CD1c-positive myeloid dendritic cell (primary cell): ENCODE data around the gene GGN.
"Not testable (repeated sequence)": the region's sequence is repeated elsewhere in the genome, so short reads cannot be mapped to it uniquely, and the experiment has no call there.

Source experiments
- DNase-seq: peaks from one replicate; pipeline ENCODE4 v3.0.0-alpha.2; 2016; ENCODE audit errors: extremely low spot score

GGN gene

DNA sequence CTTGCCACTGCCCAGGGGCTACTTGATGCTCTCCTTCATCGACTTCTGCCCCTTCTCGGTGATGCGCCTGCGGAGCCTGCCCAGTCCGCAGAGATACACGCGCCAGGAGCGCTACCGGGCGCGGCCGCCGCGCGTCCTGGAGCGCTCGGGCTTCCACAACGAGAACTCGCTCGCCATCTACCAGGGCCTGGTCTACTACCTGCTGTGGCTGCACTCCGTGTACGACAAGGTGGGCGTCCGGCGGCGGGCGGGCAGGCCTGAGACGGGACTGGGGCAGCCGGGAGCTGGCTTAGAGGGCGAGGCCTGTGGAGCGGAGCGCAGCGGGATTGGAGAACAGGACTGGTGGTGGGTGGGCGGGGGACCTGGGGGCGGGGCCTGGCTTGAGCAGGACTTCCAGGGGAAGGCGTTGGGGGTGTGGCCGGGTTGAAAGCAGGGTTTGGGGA lies 26.2 kb downstream of the GGN start:
- DNase-seq = peak; percentile 88

- DNase-seq = peak; percentile 53
Measured at GRCh38 chr19:38360839-38361631, 26.8 kb downstream of the GGN start.

DNA sequence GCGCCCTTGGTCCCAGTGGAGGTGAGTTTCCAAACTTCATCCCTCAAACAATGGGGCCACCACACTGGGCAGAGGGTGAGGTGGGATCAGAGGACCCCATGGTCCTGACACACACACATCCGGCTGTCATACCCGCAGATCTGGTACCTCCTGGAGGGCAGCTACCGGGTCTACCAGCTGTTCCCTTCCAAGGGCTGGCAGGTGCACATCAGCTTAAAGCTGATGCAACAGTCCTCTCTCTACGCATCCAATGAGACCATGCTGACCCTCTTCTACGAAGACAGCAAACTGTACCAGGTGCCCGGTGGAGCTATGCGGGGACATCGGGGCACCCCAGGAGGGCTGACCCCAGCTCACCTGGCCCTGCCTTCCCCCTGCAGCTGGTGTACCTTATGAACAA lies 27.5 kb downstream of the GGN start:
- no peak for DNase-seq

DNA sequence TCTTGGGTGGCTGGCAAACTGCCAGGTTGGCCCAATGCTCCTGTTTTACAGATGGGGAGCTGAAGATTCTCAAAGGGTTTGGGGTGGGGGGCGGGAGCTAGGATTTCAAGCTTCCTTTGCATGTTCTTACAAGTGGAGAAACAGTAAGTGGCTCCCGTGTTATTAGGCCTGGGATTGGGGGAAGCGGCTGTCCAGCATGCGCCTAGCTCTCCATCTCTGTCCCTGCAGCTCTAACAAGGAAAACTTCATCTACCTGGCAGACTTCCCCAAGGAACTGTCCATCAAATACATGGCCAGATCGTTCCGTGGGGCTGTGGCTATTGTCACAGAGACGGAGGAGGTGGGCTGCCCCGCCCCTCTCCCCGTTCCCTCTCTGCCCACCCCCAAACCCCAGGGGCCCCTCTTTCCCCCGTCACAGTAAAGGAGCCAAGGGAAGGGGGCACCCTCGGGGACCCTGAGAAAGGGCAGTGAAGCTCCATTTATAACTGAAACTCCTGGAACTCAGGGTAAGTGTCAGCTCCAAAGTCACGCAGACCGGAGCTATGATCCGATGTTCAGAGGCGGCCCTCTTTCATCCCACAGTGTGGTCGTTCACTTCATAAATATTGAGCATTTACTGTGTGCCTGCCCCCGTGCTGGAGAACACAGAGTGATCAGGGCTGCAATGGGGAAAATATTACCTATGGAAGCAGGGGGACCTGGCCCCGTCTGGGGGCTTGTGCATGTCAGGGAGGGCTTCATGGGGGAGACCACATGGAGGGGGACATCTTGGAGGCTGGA lies 28.4 kb downstream of the GGN start:
- no peak for DNase-seq

GRCh38 chr19:38358071-38358470 lies 29.8 kb downstream of the GGN start:
- no peak for DNase-seq

DNA sequence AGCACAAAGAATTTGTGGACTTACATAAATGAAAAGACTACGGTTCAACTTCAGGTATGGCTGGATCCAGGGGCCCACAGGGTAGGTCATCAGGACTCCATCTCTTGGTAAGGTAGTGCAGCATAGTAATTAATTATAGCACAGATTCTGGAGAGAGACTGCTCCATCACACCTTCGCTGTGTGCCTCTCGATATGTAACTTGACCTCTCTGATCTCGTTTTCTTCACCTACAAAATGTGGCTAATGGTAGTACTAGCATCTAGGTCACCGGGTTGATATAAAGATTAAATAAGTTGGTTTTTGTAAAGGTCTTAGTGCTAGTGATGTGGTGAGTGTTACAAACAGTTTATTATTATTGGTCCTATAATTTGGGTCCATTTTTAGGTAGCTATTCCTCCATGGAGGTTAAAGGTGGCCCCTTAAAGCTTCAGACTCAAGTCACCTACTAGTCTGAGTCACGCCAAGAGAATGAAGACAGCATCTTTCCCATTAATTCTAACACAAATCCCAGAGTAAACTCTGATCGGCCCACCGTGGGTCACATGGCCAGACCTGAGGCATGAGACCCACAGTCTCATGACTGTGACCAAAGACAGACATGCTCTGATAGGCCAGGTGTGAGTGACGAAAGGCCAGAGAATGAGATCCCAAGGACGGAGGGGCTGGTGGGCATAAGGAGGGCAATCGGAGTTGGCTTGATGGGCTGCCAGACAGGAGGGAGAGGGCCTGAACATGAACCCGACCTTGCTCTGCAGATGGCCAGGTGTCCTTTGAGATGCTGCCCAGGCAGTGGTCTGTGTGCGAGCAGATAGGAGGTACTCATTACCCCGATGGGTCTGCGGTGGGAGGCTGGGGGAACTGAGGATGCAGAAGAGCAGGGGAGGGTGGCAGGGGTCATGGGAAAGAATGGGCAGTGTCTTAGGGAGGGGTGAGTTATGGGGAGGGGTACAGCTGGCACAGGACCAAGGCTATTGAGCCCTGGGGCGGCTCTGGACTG lies 31.8 kb downstream of the GGN start:
- DNase-seq = no peak

- no peak for DNase-seq
Measured at GRCh38 chr19:38352611-38353010, 35.2 kb downstream of the GGN start.

DNA sequence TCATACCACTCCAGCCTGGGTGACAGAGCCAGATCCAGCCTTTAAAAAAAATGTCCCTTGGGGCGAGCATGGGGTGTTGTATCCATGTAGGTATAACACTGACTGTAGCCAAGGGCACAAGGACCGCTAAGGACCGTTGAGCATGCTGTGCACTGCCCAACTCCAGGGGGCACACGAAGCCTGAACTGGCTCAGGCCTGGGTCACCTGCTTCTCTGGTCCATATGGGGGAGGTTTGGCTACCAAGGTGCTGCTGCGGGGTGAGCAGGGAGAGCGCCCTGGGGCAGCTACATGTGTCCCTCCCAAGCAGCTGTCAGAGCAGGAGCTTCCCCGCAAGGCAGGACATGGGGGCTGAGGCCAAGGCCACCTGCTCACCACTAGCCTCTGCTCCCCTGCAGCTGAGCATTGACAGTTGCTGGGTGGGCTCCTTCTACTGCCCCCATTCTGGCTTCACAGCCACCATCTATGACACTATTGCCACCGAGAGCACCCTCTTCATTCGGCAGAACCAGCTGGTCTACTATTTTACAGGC lies 35.9 kb downstream of the GGN start:
- no peak for DNase-seq

DNA sequence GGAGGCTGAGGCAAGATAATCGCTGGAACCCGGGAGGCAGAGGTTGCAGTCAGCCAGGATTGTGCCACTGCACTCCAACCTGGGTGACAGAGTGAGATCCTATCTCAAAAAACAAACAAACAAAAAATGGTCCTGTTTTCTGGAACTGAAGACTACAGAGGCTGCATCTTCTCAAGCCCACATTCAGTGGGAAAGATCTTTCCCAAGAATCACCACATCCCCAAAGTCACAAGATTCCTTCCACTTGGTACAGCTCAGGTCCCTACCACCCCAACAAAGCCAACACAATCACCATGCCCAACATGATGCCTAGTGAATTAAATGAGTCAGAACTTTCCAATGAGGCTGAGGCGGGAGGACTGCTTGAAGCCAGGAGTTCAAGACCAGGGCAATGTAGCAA lies 37.0 kb downstream of the GGN start:
- DNase-seq = no peak

- no peak for DNase-seq
Measured at GRCh38 chr19:38346837-38347236, 41.0 kb downstream of the GGN start.

- no peak for DNase-seq
Measured at GRCh38 chr19:38340927-38341326, 46.9 kb downstream of the GGN start.

DNA sequence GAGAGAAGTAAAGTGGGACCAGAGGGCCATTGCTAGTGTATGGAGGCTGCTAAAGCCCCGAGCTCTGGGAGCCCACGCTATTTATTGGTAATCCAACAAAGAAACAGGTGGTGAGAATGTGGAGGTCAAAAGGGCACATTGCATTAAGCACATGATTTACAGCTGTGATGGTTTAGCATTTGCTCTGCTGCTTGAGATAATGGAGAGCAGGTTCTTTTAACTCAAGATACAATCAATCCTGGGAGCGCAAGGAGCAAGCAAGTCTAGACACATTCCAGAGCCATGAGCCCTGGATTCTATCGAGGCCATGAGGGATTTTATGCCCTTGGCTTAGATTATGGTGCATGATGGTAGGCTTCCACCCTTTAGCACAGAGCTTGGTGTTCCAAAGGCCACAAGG lies 48.8 kb downstream of the GGN start:
- DNase-seq = not testable (repeated sequence)

DNA sequence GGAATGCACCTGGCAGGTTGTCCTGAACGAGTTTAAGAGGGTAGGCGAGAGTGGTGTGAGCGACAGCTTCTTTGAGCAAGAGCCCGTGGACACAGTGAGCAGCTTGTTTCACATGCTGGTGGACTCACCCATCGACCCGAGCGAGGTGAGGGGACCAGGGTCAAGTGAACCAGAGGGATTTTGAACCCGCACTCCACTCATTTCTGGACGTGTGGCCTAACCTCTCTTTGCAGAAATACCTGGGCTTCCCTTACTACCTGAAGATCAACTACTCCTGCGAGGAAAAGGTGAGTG lies 50.5 kb downstream of the GGN start:
- DNase-seq = no peak

DNA sequence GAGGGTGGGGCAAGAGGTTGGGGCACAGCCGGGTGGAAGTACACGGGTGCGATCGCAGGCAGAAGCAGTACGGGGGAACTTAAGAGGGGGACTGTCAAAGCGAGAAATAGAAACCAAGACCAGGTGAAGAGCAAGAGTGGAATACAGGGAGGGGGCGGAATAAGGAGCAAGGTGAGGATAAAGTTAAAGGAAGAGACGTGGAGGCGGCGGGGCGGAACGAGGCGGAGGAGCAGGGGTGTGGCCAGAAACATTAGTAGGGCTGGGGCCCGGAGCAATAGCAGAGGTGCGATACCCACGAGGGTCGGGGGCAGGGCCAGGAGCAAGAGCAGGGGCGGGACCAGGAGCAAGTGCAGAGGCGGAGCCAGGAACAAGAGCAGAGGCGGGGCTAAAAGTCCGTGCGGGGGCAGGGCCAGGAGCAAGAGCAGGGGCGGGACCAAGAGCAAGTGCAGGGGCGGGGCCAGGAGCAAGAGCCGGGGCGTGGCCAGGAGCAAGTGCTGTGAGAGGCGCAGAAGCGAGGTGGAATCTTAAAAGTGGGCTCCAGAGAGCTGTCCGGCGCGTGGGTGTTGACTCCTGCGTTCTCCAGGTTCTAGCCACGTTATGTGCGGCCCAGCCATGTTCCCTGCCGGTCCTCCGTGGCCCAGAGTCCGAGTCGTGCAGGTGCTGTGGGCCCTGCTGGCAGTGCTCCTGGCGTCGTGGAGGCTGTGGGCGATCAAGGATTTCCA lies 51.0 kb downstream of the GGN start:
- DNase-seq = peak; percentile 98

DNA sequence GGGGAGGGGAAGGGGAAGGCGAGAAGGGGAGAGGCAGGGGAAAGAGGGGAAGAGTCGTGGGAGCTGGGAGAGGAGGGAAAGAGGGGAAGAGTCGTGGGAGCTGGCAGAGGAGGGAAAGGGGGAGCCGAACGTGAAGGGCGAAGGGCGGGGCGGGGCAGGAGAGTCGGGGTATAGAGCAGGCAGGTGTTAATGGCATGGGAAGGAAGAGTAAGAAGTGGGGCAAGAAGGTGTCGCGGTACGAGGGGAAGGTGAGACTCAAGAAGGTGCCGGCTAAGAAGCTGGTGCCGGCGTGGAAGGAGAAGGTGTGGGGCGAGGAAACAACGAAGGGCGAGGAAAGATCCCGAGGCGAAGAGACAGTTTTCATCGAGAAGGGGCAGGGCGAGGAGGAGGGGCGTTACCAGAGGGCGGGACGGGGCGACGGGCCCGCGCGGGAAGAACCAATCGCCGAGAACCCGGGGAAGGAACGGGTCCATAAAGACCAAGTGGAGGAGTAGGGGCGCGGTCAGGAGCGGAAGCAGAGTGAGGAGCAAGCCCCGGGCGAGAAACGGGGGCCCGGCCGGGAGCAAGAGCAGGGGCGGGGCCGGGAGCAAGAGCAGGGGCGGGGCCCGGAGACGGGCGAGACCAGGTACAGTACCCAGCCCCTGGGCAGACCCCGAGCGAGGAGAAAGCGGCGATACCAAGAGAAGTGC lies 51.7 kb downstream of the GGN start:
- peak; percentile 96 for DNase-seq
